Upper lobe of right lung (tissue), 1 donor: ENCODE results near the gene RHOJ. TPM values are rescaled to one million over a fixed set of nuclear protein-coding genes. Genes with fewer than 3 reads are reported as not detected.

Experiments
- ATAC-seq: fragments of 200-7000 bp; cut with Tn5 transposase; one replicate; pipeline ENCODE4 v1.9.1; 2020; ENCODE audit warnings: mild to moderate bottlenecking, moderate library complexity
- DNase-seq: peaks from one replicate; pipeline ENCODE4 v3.0.0-alpha.2; 2020
- H3K27ac ChIP-seq: fragments of 200-600 bp; one replicate; pipeline ENCODE4 v1.8.0; 2022
- H3K27me3 ChIP-seq: fragments of 200-600 bp; one replicate; pipeline ENCODE4 v1.8.0; 2022; ENCODE audit warnings: mild to moderate bottlenecking
- H3K36me3 ChIP-seq: fragments of 200-600 bp; one replicate; pipeline ENCODE4 v1.8.0; 2022
- H3K4me1 ChIP-seq: fragments of 200-600 bp; one replicate; pipeline ENCODE4 v1.8.0; 2022
- H3K4me3 ChIP-seq: fragments of 200-600 bp; one replicate; pipeline ENCODE4 v1.8.0; 2022; ENCODE audit warnings: mild to moderate bottlenecking
- H3K9me3 ChIP-seq: fragments of 200-600 bp; one replicate; pipeline ENCODE4 v1.8.0; 2022
- CTCF ChIP-seq: fragments of 200-600 bp; IDR thresholded peaks from one replicate; pipeline ENCODE4 v1.8.0; 2022; ENCODE audit warnings: antibody characterized with exemption
- intact Hi-C: fragments of 100-400 bp; cut with DNase I; formaldehyde crosslinking; loops from one replicate; pipeline ENCODE4 v1.11.0; 2022
- total RNA-seq: library from RNA; stranded (reverse); fragmentation: NEBNext Ultra II Directional; extraction: Animal tissue kit (Norgen Biotek cat#: 25700); gene quantifications from one replicate; pipeline ENCODE4 v1.2.1, GENCODE V29; 2021
- donor health status: DM: no; HTN: yes; CAD: no; lungs with severe emphysema.

Gene RHOJ
- total RNA-seq, 1 donor from 2014 or later: 38.6 TPM

GRCh38 chr14:63182968-63183367 is 21.3 kb upstream of the RHOJ start:
- intact Hi-C loops: no loop called here
- no peaks in the 10 kb centered on the region for H3K9me3 ChIP-seq
- no peak for ATAC-seq

GRCh38 chr14:63186453-63186852 is 17.8 kb upstream of the RHOJ start:
- no peaks in the 10 kb centered on the region for H3K27me3 ChIP-seq
- no peak for TF ChIP-seq CTCF
- ATAC-seq: no peak
- no peak overlapping the region for H3K4me3 ChIP-seq
- H3K36me3 ChIP-seq: no peaks in the 10 kb centered on the region
- DNase-seq: no peak
- no peaks in the 10 kb centered on the region for H3K9me3 ChIP-seq
- H3K4me1 ChIP-seq: no peaks in the 10 kb centered on the region
- H3K27ac ChIP-seq: no peak overlapping the region
- intact Hi-C loops: no loop called here

More at GRCh38 chr14:63182968-63183367, 21.3 kb upstream of the RHOJ start:
- no peak for DNase-seq
- Histone ChIP-seq H3K36me3 (no peaks in the 10 kb centered on the region), H3K4me1 (no peaks in the 10 kb centered on the region), H3K27ac (no peak overlapping the region), H3K27me3 (no peaks in the 10 kb centered on the region), H3K4me3 (no peak overlapping the region)
- no peak for TF ChIP-seq CTCF

GRCh38 chr14:63191211-63191610 is 13.0 kb upstream of the RHOJ start:
- Histone ChIP-seq H3K27ac (no peak overlapping the region), H3K4me3 (no peak overlapping the region), H3K27me3 (no peaks in the 10 kb centered on the region), H3K36me3 (no peaks in the 10 kb centered on the region), H3K9me3 (no peaks in the 10 kb centered on the region), H3K4me1 (no peaks in the 10 kb centered on the region)
- intact Hi-C loops: no loop called here
- ATAC-seq (no peak), DNase-seq (no peak)
- no peak for TF ChIP-seq CTCF

GRCh38 chr14:63192085-63192484 is 12.2 kb upstream of the RHOJ start:
- H3K27me3 ChIP-seq: no peaks in the 10 kb centered on the region
- intact Hi-C loops: no loop called here
- ATAC-seq: no peak
- H3K36me3 ChIP-seq: no peaks in the 10 kb centered on the region
- H3K27ac ChIP-seq: no peak overlapping the region
- no peaks in the 10 kb centered on the region for H3K9me3 ChIP-seq
- DNase-seq: no peak
- no peak for TF ChIP-seq CTCF
- H3K4me3 ChIP-seq: no peak overlapping the region
- H3K4me1 ChIP-seq: no peaks in the 10 kb centered on the region

- H3K27ac ChIP-seq: no peak overlapping the region
- no peak overlapping the region for H3K4me3 ChIP-seq
- H3K4me1 ChIP-seq: no peaks in the 10 kb centered on the region
- ATAC-seq: no peak
- DNase-seq: no peak
- H3K36me3 ChIP-seq: no peaks in the 10 kb centered on the region
- TF ChIP-seq CTCF: no peak
- H3K27me3 ChIP-seq: no peaks in the 10 kb centered on the region
- H3K9me3 ChIP-seq: no peaks in the 10 kb centered on the region
- intact Hi-C loops: no loop called here
These were observed 11.0 kb upstream of the RHOJ start for GRCh38 chr14:63193236-63193635.

- Histone ChIP-seq H3K27me3 (no peaks in the 10 kb centered on the region), H3K36me3 (no peaks in the 10 kb centered on the region), H3K4me1 (peaks cover 4% of the 10 kb centered on the region), H3K27ac (no peak overlapping the region), H3K9me3 (no peaks in the 10 kb centered on the region), H3K4me3 (no peak overlapping the region)
- no peak for TF ChIP-seq CTCF
- intact Hi-C loops: no loop called here
- DNase-seq: no peak
- no peak for ATAC-seq
These were observed 4.1 kb upstream of the RHOJ start for GRCh38 chr14:63200035-63200740.
